SK-MEL-5 (cell line): ENCODE results near the gene F5. TPM values are rescaled to one million over a fixed set of nuclear protein-coding genes. Genes with fewer than 3 reads are reported as not detected.

Experiments used
- DNase-seq: peaks from one replicate; pipeline ENCODE4 v3.0.0-alpha.2; 2016; ENCODE audit warnings: low read depth, low spot score
- in situ Hi-C: cut with HindIII; loops from 2 replicates; pipeline ENCODE4 v1.10.0; 2016; ENCODE audit warnings: low sequenced_read_pairs, high pct_unique_total_duplicates, low pct_unique_long_range_greater_than_20kb
- total RNA-seq: library from RNA; depleted of rRNA; stranded (reverse); fragments of >200 nt; shearing (Covaris generic); gene quantifications from 2 replicates; pipeline ENCODE4 v1.2.3, GENCODE V29; 2014

The F5 gene
- total RNA-seq, 1 experiment from 2014 or later = not detected

- DNase-seq = no peak
- in situ Hi-C loops = no loop called here
Observed at GRCh38 chr1:169495046-169495775, 91.1 kb downstream of the F5 start.

- in situ Hi-C loops = no loop called here
- no peak for DNase-seq
Observed at GRCh38 chr1:169494343-169494742, 91.9 kb downstream of the F5 start.

GRCh38 chr1:169493251-169493650 lies 93.0 kb downstream of the F5 start:
- in situ Hi-C loops = no loop called here
- DNase-seq = no peak

- in situ Hi-C loops = no loop called here
- DNase-seq = no peak
Observed at GRCh38 chr1:169491845-169492281, 94.4 kb downstream of the F5 start.

GRCh38 chr1:169488157-169488556 lies 98.1 kb downstream of the F5 start:
- no peak for DNase-seq
- in situ Hi-C loops = no loop called here

GRCh38 chr1:169487561-169487960 lies 98.7 kb downstream of the F5 start:
- DNase-seq = no peak
- in situ Hi-C loops = no loop called here

- no peak for DNase-seq
- in situ Hi-C loops = no loop called here
Observed at GRCh38 chr1:169487133-169487532, 99.1 kb downstream of the F5 start.

GRCh38 chr1:169486281-169487051 lies 99.8 kb downstream of the F5 start:
- in situ Hi-C loops = no loop called here
- DNase-seq = no peak

GRCh38 chr1:169485431-169486280 lies 100.6 kb downstream of the F5 start, which contains the start of gene SLC19A2:
TSS of gene SLC19A2 (minus strand) at chr1:169485944. CDS start at chr1:169485766, 178 bp downstream.
- peak; percentile 99 for DNase-seq
- in situ Hi-C loops = no loop called here

GRCh38 chr1:169484683-169485430 lies 101.4 kb downstream of the F5 start:
- DNase-seq = peak; percentile 66
- in situ Hi-C loops = no loop called here

GRCh38 chr1:169484101-169484500 lies 102.2 kb downstream of the F5 start:
- no peak for DNase-seq
- in situ Hi-C loops = no loop called here

- DNase-seq = peak; percentile 97
- in situ Hi-C loops = no loop called here
Observed at GRCh38 chr1:169483500-169483966, 102.7 kb downstream of the F5 start.

- in situ Hi-C loops = no loop called here
- no peak for DNase-seq
Observed at GRCh38 chr1:169479363-169480066, 106.8 kb downstream of the F5 start.

GRCh38 chr1:169478094-169478672 lies 108.1 kb downstream of the F5 start:
- DNase-seq = no peak
- in situ Hi-C loops = no loop called here

GRCh38 chr1:169475806-169476387 lies 110.4 kb downstream of the F5 start:
- no peak for DNase-seq
- in situ Hi-C loops = no loop called here
